ENCODE data around the gene VSTM2B. TPM values are rescaled to one million over a fixed set of nuclear protein-coding genes. Genes with fewer than 3 reads are reported as not detected.
A peak's percentile ranks its signal among the peaks of the same experiment; 100 is the strongest.

The VSTM2B gene
- total RNA-seq, 1 donor from 2014 or later = not detected

- no peak for ATAC-seq
- peak; percentile 26 for DNase-seq (ENCODE audit: low spot score)
Observed at GRCh38 chr19:29495901-29496441, 29.8 kb upstream of the VSTM2B start.

- ATAC-seq = no peak
- no peak for DNase-seq (ENCODE audit: low spot score)
Observed at GRCh38 chr19:29497241-29497640, 28.6 kb upstream of the VSTM2B start.

- ATAC-seq = no peak
- no peak for DNase-seq (ENCODE audit: low spot score)
Observed at GRCh38 chr19:29497686-29498436, 27.9 kb upstream of the VSTM2B start.

- no peak for DNase-seq (ENCODE audit: low spot score)
- no peak for ATAC-seq
Observed at GRCh38 chr19:29499261-29499920, 26.4 kb upstream of the VSTM2B start.

- no peak for ATAC-seq
- no peak for DNase-seq (ENCODE audit: low spot score)
Observed at GRCh38 chr19:29499921-29500590, 25.7 kb upstream of the VSTM2B start.

GRCh38 chr19:29501816-29502580, 23.8 kb upstream of the VSTM2B start:
- DNase-seq (ENCODE audit: low spot score) (no peak), ATAC-seq (no peak)

- ATAC-seq (no peak), DNase-seq (ENCODE audit: low spot score) (no peak)
Observed at GRCh38 chr19:29502581-29502850, 23.3 kb upstream of the VSTM2B start.

- no peak for ATAC-seq
- no peak for DNase-seq (ENCODE audit: low spot score)
Observed at GRCh38 chr19:29503140-29503758, 22.5 kb upstream of the VSTM2B start.

- ATAC-seq = no peak
- no peak for DNase-seq (ENCODE audit: low spot score)
Observed at GRCh38 chr19:29503785-29504184, 22.0 kb upstream of the VSTM2B start.

GRCh38 chr19:29504454-29504853, 21.3 kb upstream of the VSTM2B start:
- ATAC-seq (no peak), DNase-seq (ENCODE audit: low spot score) (no peak)

GRCh38 chr19:29505097-29505824, 20.5 kb upstream of the VSTM2B start:
- DNase-seq (ENCODE audit: low spot score) (no peak), ATAC-seq (no peak)

- ATAC-seq (no peak), DNase-seq (ENCODE audit: low spot score) (no peak)
Observed at GRCh38 chr19:29506619-29506911, 19.2 kb upstream of the VSTM2B start.

GRCh38 chr19:29507081-29507860, 18.5 kb upstream of the VSTM2B start:
- DNase-seq (ENCODE audit: low spot score) = no peak

GRCh38 chr19:29508181-29508580, 17.6 kb upstream of the VSTM2B start:
- no peak for DNase-seq (ENCODE audit: low spot score)
- ATAC-seq = no peak

More at GRCh38 chr19:29507081-29507860, 18.5 kb upstream of the VSTM2B start:
- ATAC-seq = no peak

GRCh38 chr19:29509456-29509855, 16.3 kb upstream of the VSTM2B start:
- DNase-seq (ENCODE audit: low spot score) (no peak), ATAC-seq (no peak)

GRCh38 chr19:29510701-29511265, 15.0 kb upstream of the VSTM2B start:
- no peak for ATAC-seq
- DNase-seq (ENCODE audit: low spot score) = no peak

GRCh38 chr19:29511768-29512167, 14.0 kb upstream of the VSTM2B start:
- ATAC-seq (no peak), DNase-seq (ENCODE audit: low spot score) (no peak)

- no peak for ATAC-seq
Observed at GRCh38 chr19:29512748-29513147, 13.0 kb upstream of the VSTM2B start.

More at GRCh38 chr19:29512748-29513147, 13.0 kb upstream of the VSTM2B start:
- DNase-seq (ENCODE audit: low spot score) = no peak

Data from left lobe of liver (tissue), 2 donors.